CD4-positive, alpha-beta T cell treated with Interferon gamma for 1 hour (primary cell): ENCODE measurements around the gene INPP4A.

Source experiments
- DNase-seq: peaks from one replicate; pipeline ENCODE4 v3.0.0-alpha.2; 2020

INPP4A gene

DNA sequence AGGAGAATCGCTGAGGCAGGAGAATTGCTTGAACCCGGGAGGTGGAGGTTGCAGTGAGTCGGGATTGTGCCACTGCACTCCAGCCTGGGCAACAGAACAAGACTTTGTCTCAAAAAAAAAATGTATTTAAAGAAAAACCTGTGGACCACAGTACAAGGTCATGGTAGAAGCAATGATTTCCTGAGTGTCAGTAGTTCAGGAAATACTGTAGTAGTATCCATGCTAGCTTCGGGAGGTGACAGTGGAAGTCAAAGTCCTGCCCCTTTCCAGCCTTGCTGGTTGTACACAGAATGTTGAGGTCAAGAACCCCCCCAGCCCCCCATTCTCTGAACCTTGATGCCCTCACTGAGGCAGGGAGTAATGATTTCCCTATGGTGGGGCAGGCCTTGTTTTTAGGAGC is 56.6 kb downstream of the INPP4A start:
- no peak for DNase-seq

GRCh38 chr2:98501876-98502275 is 57.2 kb downstream of the INPP4A start:
- DNase-seq, result no peak

DNA sequence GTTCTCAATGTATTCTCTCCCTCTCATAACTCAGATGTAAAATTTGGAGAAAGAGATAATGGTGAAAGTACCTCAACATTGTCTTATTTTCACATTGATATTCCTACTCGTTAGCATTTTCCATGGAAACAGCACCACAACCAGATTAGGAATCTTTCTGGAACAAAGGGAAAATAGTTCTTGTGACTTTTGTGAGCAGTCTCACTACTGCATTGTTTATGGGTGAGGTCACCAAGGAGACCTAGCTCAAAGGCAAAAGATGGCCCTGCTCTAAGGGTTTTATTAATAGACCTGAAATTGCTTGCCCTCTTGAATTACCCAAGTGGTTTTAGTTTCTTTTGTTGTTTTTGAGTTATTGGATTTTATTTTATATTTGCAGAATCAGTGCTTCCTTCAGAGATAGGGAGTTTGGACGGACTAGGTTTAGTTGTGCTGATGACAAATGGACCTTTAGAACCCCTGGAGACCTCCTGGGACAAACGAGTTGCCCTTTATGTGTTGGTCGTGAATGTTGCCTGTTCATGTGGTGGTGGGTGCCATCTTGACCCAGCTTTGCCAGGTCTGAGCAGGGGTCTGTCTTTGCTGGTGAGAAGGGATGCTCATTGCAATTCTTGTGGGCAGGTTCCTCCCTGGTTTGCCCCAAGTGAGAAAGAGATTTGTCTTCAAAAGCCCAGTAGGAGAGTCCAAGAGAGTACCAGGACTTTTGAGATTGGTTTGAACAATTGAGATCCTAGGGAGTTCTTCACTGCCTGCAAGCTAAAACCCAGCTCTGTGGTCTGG is 58.1 kb downstream of the INPP4A start:
- no peak for DNase-seq

GRCh38 chr2:98503481-98504105 is 58.9 kb downstream of the INPP4A start:
- no peak for DNase-seq

- DNase-seq, result no peak
Measured at GRCh38 chr2:98504381-98505109, 59.9 kb downstream of the INPP4A start.

DNA sequence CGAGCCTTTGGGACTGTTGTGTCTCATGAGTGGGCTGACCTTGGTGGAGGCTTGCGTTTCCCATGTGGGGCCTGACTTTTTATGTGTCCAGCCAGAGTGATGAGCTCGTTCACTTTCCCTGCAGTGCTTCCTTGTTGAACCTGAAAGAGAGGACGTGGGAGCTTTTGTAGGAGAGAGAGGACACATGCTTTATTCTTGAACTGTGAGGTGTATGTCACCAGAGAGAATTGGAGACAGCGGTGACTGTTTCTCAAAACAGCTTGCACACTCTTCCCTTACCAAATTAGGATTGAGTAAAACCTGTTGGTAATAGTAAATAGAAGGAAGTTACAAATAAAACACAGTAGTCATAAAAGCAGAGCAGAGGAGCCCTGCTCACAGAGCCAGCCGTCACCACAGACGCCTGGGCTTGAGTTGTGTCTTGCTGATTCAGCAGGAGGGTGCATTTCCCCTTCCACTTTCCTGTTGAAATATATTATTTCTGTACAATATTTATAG is 60.7 kb downstream of the INPP4A start:
- peak; percentile 63 for DNase-seq

GRCh38 chr2:98505971-98506664 is 61.5 kb downstream of the INPP4A start:
- DNase-seq, result no peak

DNA sequence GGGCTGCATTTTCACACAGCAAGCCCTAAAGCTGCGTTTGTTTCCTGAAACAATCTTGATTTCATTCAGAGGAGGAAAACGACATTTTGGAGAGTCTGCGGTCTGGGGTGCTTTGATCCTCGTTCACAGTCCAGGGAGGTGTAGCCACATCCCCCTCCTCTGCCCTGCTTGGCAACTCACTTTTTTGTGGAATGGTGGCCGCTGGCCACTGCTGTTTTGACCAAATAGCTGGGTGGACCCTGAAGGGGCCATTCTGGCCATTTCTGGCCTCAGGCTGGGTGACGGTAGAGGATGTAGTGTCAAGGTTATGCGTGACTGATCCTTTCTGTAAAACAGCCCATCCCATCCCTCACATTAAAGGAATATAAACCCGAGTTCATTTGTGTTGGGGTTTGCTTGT is 62.2 kb downstream of the INPP4A start:
- no peak for DNase-seq

- DNase-seq, result no peak
Measured at GRCh38 chr2:98507461-98507860, 62.8 kb downstream of the INPP4A start.

- no peak for DNase-seq
Measured at GRCh38 chr2:98507891-98508708, 63.4 kb downstream of the INPP4A start.

GRCh38 chr2:98508709-98509066 is 64.0 kb downstream of the INPP4A start:
- DNase-seq, result peak; percentile 73

DNA sequence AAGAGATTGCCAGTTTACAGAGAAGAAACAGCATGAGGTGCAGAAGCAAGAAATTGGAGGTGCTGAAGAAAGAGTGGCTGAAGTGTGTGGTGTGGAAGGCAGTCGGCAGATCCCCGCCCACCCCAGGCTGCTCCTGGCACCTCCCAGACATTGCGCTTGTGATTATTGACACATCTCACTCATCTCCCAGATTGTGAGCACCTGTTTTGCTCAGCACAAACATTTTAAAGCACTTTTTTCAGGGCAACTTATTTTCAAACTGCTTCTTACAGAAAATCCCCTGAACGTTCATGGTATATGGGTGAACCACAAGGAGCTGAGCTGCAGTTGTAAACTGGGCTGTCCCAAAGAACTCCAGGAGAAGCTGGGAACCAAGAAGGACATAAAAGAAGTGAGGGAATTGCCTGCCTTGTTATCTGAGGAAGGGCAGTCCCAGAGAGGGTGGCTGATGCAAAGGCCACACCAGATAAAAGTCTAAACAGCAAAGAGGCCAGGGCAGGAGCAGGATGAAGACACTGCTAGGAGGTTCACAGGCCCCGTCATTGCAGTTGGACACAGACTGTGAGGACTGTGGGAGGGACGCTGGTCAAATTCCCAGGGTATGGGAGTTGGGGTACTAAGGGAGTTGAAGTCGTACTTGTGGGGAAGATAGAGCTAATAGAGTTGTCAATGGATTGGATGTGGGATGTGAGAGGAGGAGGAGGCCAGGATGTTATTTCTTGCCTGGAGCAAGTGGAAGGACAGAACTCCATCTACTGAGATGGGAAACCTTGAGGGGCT is 65.1 kb downstream of the INPP4A start:
- DNase-seq, result no peak

- no peak for DNase-seq
Measured at GRCh38 chr2:98510322-98510662, 65.6 kb downstream of the INPP4A start.

DNA sequence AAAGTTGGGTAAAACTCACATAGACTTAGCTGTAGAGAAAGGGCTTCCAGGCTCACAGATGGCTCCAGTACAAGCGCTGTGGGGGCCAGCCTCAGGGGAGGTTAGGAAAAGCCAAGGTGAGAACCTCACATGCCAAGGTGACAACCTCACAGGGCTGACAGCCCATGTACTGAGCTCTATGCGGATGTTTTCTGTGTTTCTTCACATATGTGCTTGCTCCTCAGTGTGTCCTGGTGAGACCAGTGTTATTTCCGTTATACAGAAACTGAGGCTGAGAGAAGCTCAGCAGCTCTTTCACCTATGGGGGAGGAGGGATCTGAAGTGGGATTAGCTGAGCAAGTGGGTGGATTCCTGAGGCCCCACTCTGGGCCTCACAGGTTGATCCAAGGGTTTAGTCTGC is 67.3 kb downstream of the INPP4A start:
- DNase-seq, result no peak

GRCh38 chr2:98512699-98513098 is 68.0 kb downstream of the INPP4A start:
- no peak for DNase-seq

GRCh38 chr2:98514096-98514639 is 69.5 kb downstream of the INPP4A start:
- no peak for DNase-seq

GRCh38 chr2:98514879-98515249 is 70.2 kb downstream of the INPP4A start:
- no peak for DNase-seq

- no peak for DNase-seq
Measured at GRCh38 chr2:98515250-98515991, 70.8 kb downstream of the INPP4A start.

GRCh38 chr2:98516571-98516970 is 71.9 kb downstream of the INPP4A start:
- no peak for DNase-seq

GRCh38 chr2:98517636-98518035 is 73.0 kb downstream of the INPP4A start:
- DNase-seq, result no peak

GRCh38 chr2:98518101-98518500 is 73.4 kb downstream of the INPP4A start:
- peak; percentile 50 for DNase-seq
